Osteoblast (primary cell): Measurements from ENCODE around the gene ACTR8. TPM values are rescaled to one million over a fixed set of nuclear protein-coding genes. Genes with fewer than 3 reads are reported as not detected.
A peak's percentile ranks its signal among the peaks of the same experiment; 100 is the strongest.
"Not testable (repeated sequence)": the region's sequence is repeated elsewhere in the genome, so short reads cannot be mapped to it uniquely, and the experiment has no call there.

Experiments
- DNase-seq: peaks from one replicate; pipeline ENCODE4 v3.0.0; 2011; ENCODE audit warnings: low spot score, mixed read lengths; ENCODE audit not compliant: insufficient read length; ENCODE audit errors: missing footprints
- H2AFZ ChIP-seq: 2 replicates; pipeline ENCODE4 v1.6.0; 2011; ENCODE audit warnings: mild to moderate bottlenecking, low read length
- H3K27ac ChIP-seq: 2 replicates; pipeline ENCODE4 v1.5.1; 2011; ENCODE audit warnings: mild to moderate bottlenecking, low read depth, low read length, moderate library complexity
- H3K27me3 ChIP-seq: 2 replicates; pipeline ENCODE4 v1.6.0; 2012; ENCODE audit warnings: mild to moderate bottlenecking, control low read depth, inconsistent platforms, low read length, moderate library complexity; ENCODE audit not compliant: insufficient read depth
- H3K36me3 ChIP-seq: 2 replicates; pipeline ENCODE4 v1.5.1; 2011; ENCODE audit warnings: mild to moderate bottlenecking, low read length, control low read depth, moderate library complexity; ENCODE audit not compliant: insufficient read depth
- H3K4me1 ChIP-seq: 2 replicates; pipeline ENCODE4 v1.5.1; 2011; ENCODE audit warnings: mild to moderate bottlenecking, low read length, control low read depth, moderate library complexity; ENCODE audit not compliant: insufficient read depth
- H3K4me2 ChIP-seq: 2 replicates; pipeline ENCODE4 v1.6.0; 2011; ENCODE audit warnings: mild to moderate bottlenecking, low read length; ENCODE audit not compliant: insufficient read depth
- H3K4me3 ChIP-seq: fragments of 200-600 bp; sonication (generic); 3 replicates; pipeline ENCODE4 v1.5.1; 2012; ENCODE audit warnings: mild to moderate bottlenecking, low read length, inconsistent platforms; ENCODE audit not compliant: insufficient read depth
- H3K79me2 ChIP-seq: 2 replicates; pipeline ENCODE4 v1.6.0; 2012; ENCODE audit warnings: mild to moderate bottlenecking, low read length, control low read depth, inconsistent platforms; ENCODE audit not compliant: insufficient read depth
- H3K9me3 ChIP-seq: 2 replicates; pipeline ENCODE4 v1.5.1; 2011; ENCODE audit warnings: low read depth, low read length, control low read depth
- H4K20me1 ChIP-seq: 2 replicates; pipeline ENCODE4 v1.6.0; 2012; ENCODE audit warnings: mild to moderate bottlenecking, low read length, control low read depth; ENCODE audit not compliant: insufficient read depth
- total RNA-seq: library from RNA; depleted of rRNA; stranded (reverse); fragments of >200 nt; gene quantifications from 2 replicates; pipeline ENCODE4 v1.2.3, GENCODE V29; 2012
- TF ChIP-seq, protein P1 (sequence below): IDR thresholded peaks from 2 replicates; pipeline ENCODE4 v1.5.1; 2011; ENCODE audit warnings: mild to moderate bottlenecking, low read depth, low read length, moderate library complexity; ENCODE audit errors: extremely low read depth

Gene ACTR8, protein sequence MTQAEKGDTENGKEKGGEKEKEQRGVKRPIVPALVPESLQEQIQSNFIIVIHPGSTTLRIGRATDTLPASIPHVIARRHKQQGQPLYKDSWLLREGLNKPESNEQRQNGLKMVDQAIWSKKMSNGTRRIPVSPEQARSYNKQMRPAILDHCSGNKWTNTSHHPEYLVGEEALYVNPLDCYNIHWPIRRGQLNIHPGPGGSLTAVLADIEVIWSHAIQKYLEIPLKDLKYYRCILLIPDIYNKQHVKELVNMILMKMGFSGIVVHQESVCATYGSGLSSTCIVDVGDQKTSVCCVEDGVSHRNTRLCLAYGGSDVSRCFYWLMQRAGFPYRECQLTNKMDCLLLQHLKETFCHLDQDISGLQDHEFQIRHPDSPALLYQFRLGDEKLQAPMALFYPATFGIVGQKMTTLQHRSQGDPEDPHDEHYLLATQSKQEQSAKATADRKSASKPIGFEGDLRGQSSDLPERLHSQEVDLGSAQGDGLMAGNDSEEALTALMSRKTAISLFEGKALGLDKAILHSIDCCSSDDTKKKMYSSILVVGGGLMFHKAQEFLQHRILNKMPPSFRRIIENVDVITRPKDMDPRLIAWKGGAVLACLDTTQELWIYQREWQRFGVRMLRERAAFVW
- 35.1 and 48.9 TPM in 2 replicates for total RNA-seq

DNA sequence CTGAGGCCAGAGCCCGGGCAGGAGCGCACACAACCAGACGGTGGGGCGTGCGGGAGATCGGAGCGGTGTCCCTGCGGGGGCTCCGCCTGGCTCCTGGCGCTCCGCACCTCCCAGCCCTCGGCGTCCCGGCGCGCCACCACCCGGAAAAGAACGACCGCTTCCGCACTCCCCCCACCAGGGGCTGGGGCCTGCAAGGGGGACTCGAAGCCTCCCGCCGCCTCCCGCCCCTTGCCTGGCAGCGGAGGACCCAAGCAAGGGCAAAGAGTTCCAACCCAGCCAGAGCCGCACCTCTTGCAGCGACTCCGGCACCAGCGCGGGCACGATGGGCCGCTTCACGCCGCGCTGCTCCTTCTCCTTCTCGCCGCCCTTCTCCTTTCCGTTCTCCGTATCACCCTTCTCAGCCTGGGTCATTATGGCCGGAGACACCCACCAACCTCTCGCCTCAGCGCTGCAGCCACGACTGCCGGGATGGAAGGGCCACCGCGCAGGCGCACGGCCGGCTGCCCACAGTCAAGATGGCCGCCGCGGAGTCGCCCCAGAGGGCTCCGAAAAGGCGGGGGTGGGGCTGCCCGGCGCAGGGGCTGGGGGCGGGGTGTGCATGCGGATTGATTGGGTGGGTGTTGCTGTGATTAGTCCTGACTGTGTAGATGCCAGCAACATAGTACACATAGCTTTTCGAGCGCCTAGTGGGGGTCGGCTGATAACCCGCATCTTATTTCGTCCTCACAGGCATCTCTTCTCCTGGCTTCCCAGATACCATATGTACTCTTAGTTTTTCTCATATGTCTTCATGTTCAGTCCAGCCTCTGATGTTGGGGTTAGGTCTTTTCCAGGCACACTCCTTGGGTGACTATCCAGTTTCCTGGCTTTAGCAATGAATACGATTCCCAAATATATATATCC lies at the start of gene ACTR8:
Gene ACTR8 (minus strand): TSS at position 462 of the 903 bp plus-strand sequence. CDS start 51 bp downstream, at position 411.
- TF ChIP-seq, protein P1, sequence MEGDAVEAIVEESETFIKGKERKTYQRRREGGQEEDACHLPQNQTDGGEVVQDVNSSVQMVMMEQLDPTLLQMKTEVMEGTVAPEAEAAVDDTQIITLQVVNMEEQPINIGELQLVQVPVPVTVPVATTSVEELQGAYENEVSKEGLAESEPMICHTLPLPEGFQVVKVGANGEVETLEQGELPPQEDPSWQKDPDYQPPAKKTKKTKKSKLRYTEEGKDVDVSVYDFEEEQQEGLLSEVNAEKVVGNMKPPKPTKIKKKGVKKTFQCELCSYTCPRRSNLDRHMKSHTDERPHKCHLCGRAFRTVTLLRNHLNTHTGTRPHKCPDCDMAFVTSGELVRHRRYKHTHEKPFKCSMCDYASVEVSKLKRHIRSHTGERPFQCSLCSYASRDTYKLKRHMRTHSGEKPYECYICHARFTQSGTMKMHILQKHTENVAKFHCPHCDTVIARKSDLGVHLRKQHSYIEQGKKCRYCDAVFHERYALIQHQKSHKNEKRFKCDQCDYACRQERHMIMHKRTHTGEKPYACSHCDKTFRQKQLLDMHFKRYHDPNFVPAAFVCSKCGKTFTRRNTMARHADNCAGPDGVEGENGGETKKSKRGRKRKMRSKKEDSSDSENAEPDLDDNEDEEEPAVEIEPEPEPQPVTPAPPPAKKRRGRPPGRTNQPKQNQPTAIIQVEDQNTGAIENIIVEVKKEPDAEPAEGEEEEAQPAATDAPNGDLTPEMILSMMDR, result no peak
- H2AFZ ChIP-seq, result peak within 1 kb of the TSS; percentile 88
- H3K4me3 ChIP-seq, result peak within 1 kb of the TSS; percentile 90
- peaks cover 9% of the 10 kb centered on the region for H3K4me1 ChIP-seq
- peaks cover 22% of the 10 kb centered on the region for H3K79me2 ChIP-seq
- H3K27me3 ChIP-seq, result no peaks in the 10 kb centered on the region
- peaks cover 2% of the 10 kb centered on the region for H4K20me1 ChIP-seq
- peak within 1 kb of the TSS; percentile 87 for H3K4me2 ChIP-seq
- peak; percentile 96 for DNase-seq
- peak within 1 kb of the TSS; percentile 80 for H3K27ac ChIP-seq
- no peaks in the 10 kb centered on the region for H3K9me3 ChIP-seq
- H3K36me3 ChIP-seq, result peaks cover 51% of the 10 kb centered on the region

- H3K9me3 ChIP-seq, DNase-seq, H4K20me1 ChIP-seq, H3K79me2 ChIP-seq, H3K36me3 ChIP-seq, H3K27ac ChIP-seq, H3K27me3 ChIP-seq, H2AFZ ChIP-seq, H3K4me1 ChIP-seq, H3K4me3 ChIP-seq, H3K4me2 ChIP-seq: not testable (repeated sequence)
Observed at GRCh38 chr3:53927208-53927872, 45.4 kb upstream of the ACTR8 start.

GRCh38 chr3:53921296-53921695 lies 39.3 kb upstream of the ACTR8 start:
- DNase-seq, result peak; percentile 58
- Histone ChIP-seq H3K36me3 (no peaks in the 10 kb centered on the region), H3K27ac (no peak overlapping the region), H2AFZ (no peak overlapping the region), H3K27me3 (no peaks in the 10 kb centered on the region), H3K9me3 (no peaks in the 10 kb centered on the region), H3K4me2 (no peak overlapping the region), H4K20me1 (no peaks in the 10 kb centered on the region), H3K4me1 (no peaks in the 10 kb centered on the region), H3K4me3 (no peak overlapping the region), H3K79me2 (no peaks in the 10 kb centered on the region)
- TF ChIP-seq, protein P1, result peak; percentile 55

DNA sequence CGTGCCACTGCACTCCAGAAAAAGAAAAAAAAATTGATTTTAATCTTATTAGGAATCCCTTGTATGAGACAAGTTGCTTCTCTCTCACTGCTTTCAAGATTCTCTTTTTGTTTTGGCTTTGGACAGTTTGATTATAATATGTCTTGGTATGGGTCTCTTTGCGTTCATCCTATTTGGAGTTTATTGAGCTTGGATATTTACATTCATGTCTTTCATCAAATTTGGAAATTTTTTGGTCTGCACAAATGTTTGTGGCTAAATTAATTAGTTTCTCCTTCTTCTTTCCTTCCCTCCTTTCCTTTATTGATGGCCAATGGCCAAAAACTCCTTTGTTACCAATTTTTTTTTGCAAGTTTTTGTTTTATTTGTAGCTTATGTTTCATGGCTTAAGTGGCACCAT lies 37.8 kb upstream of the ACTR8 start:
- TF ChIP-seq, protein P1, result no peak
- Histone ChIP-seq H3K36me3 (no peaks in the 10 kb centered on the region), H3K4me1 (no peaks in the 10 kb centered on the region), H2AFZ (no peak overlapping the region), H3K4me3 (no peak overlapping the region), H3K9me3 (no peaks in the 10 kb centered on the region), H4K20me1 (no peaks in the 10 kb centered on the region), H3K27me3 (no peaks in the 10 kb centered on the region), H3K4me2 (no peak overlapping the region), H3K79me2 (no peaks in the 10 kb centered on the region), H3K27ac (no peak overlapping the region)
- DNase-seq, result no peak
